Progenitor cell of endocrine pancreas (in vitro differentiated cells): ENCODE results near the gene KRTAP10-8. TPM values are rescaled to one million over a fixed set of nuclear protein-coding genes. Genes with fewer than 3 reads are reported as not detected.
"Not testable (repeated sequence)": the region's sequence is repeated elsewhere in the genome, so short reads cannot be mapped to it uniquely, and the experiment has no call there.

Source experiments
- DNase-seq: peaks from one replicate; pipeline ENCODE4 v3.0.0; 2021; ENCODE audit warnings: low spot score; ENCODE audit not compliant: unreplicated experiment
- H3K27ac Mint-ChIP-seq: 2 replicates; pipeline ENCODE4 v1.8.0; 2021; ENCODE audit warnings: mild to moderate bottlenecking, moderate library complexity, mixed read lengths
- H3K27me3 Mint-ChIP-seq: 2 replicates; pipeline ENCODE4 v1.8.0; 2021; ENCODE audit warnings: mixed read lengths
- H3K36me3 Mint-ChIP-seq: 2 replicates; pipeline ENCODE4 v1.8.0; 2022; ENCODE audit warnings: mixed read lengths; ENCODE audit not compliant: insufficient read depth
- H3K4me1 Mint-ChIP-seq: 2 replicates; pipeline ENCODE4 v1.8.0; 2021; ENCODE audit warnings: low read depth, mixed read lengths
- H3K4me3 Mint-ChIP-seq: 2 replicates; pipeline ENCODE4 v1.8.0; 2021; ENCODE audit warnings: low read depth, mild to moderate bottlenecking, moderate library complexity, mixed read lengths
- H3K9me3 Mint-ChIP-seq: 2 replicates; pipeline ENCODE4 v1.8.0; 2021; ENCODE audit warnings: low read depth, mixed read lengths
- CTCF ChIP-seq: fragments of 200-600 bp; sonication (generic); IDR thresholded peaks from one replicate; pipeline ENCODE4 v1.5.0; 2021; ENCODE audit warnings: antibody characterized with exemption, mild to moderate bottlenecking; ENCODE audit not compliant: unreplicated experiment
- total RNA-seq: library from RNA; stranded (reverse); gene quantifications from 2 replicates; pipeline ENCODE4 v1.2.1, GENCODE V29; 2021

KRTAP10-8 gene
- total RNA-seq, 1 donor from 2014 or later, result not detected

- DNase-seq, result no peak
- H3K27ac Mint-ChIP-seq, result no peak overlapping the region
- no peak for TF ChIP-seq CTCF
- H3K27me3 Mint-ChIP-seq, result peaks cover 12% of the 10 kb centered on the region
- H3K4me3 Mint-ChIP-seq, result no peak overlapping the region
- peaks cover 24% of the 10 kb centered on the region for H3K9me3 Mint-ChIP-seq
- H3K36me3 Mint-ChIP-seq, result peaks cover 3% of the 10 kb centered on the region
- H3K4me1 Mint-ChIP-seq, result no peaks in the 10 kb centered on the region
Observed at GRCh38 chr21:44643741-44644310, 31.9 kb downstream of the KRTAP10-8 start.

GRCh38 chr21:44644878-44645277 is 33.0 kb downstream of the KRTAP10-8 start:
- no peaks in the 10 kb centered on the region for H3K4me1 Mint-ChIP-seq
- peaks cover 3% of the 10 kb centered on the region for H3K36me3 Mint-ChIP-seq
- no peak overlapping the region for H3K4me3 Mint-ChIP-seq
- no peak overlapping the region for H3K27ac Mint-ChIP-seq
- TF ChIP-seq CTCF, result no peak
- H3K9me3 Mint-ChIP-seq, result peaks cover 24% of the 10 kb centered on the region
- peaks cover 12% of the 10 kb centered on the region for H3K27me3 Mint-ChIP-seq
- no peak for DNase-seq

- not testable (repeated sequence) for H3K4me3 Mint-ChIP-seq, H3K4me1 Mint-ChIP-seq, DNase-seq, H3K27me3 Mint-ChIP-seq, H3K36me3 Mint-ChIP-seq
- Mint-ChIP-seq H3K27ac (peak within 1 kb of the TSS; percentile 7), H3K9me3 (peaks cover 20% of the 10 kb centered on the region)
Observed at GRCh38 chr21:44646366-44647221, 34.7 kb downstream of the KRTAP10-8 start, which contains the start of gene KRTAP10-11. Gene KRTAP10-11 (plus strand): TSS chr21:44646414. CDS start chr21:44646459, 45 bp downstream.

- Mint-ChIP-seq H3K27ac (peak overlapping the region; percentile 7), H3K4me3 (no peak overlapping the region), H3K36me3 (peaks cover 3% of the 10 kb centered on the region), H3K27me3 (peaks cover 6% of the 10 kb centered on the region), H3K9me3 (peaks cover 18% of the 10 kb centered on the region), H3K4me1 (no peaks in the 10 kb centered on the region)
- TF ChIP-seq CTCF, result no peak
- no peak for DNase-seq
Observed at GRCh38 chr21:44647222-44647552, 35.3 kb downstream of the KRTAP10-8 start.

GRCh38 chr21:44648557-44649311 is 36.9 kb downstream of the KRTAP10-8 start:
- H3K27me3 Mint-ChIP-seq, result peaks cover 6% of the 10 kb centered on the region
- peaks cover 3% of the 10 kb centered on the region for H3K36me3 Mint-ChIP-seq
- H3K9me3 Mint-ChIP-seq, result peaks cover 12% of the 10 kb centered on the region
- H3K4me1 Mint-ChIP-seq, result no peaks in the 10 kb centered on the region
- H3K4me3 Mint-ChIP-seq, result no peak overlapping the region
- no peak for TF ChIP-seq CTCF
- no peak overlapping the region for H3K27ac Mint-ChIP-seq
- DNase-seq, result no peak
